SK-N-SH (cell line): Measurements from ENCODE around the gene LILRA6. TPM values are rescaled to one million over a fixed set of nuclear protein-coding genes. Genes with fewer than 3 reads are reported as not detected.
"Not testable (repeated sequence)": the region's sequence is repeated elsewhere in the genome, so short reads cannot be mapped to it uniquely, and the experiment has no call there.

ENCODE experiments used
- CTCF ChIA-PET: fragments of 300-600, 350-600 bp; formaldehyde crosslinking; extraction: SDS; loops from one replicate; lab custom pipeline; 2021; lab: Yijun Ruan, JAX
- POLR2A ChIA-PET: fragments of 350-600 bp; sonication (Branson Sonifier 250); formaldehyde crosslinking; extraction: SDS; loops from one replicate; lab custom pipeline; 2020; ENCODE audit warnings: antibody characterized with exemption, inconsistent platforms; lab: Yijun Ruan, JAX
- DNase-seq: peaks from one replicate; pipeline ENCODE4 v3.0.0; 2012
- H2AFZ ChIP-seq: fragments of 200-600 bp; sonication (generic); 2 replicates; pipeline ENCODE4 v1.8.1; 2016; ENCODE audit warnings: antibody characterized with exemption, mild to moderate bottlenecking, low read depth
- H3F3A ChIP-seq: fragments of 200-600 bp; sonication (generic); replicated peaks from 2 replicates; pipeline ENCODE3; 2016; ENCODE audit warnings: antibody characterized with exemption, mild to moderate bottlenecking; ENCODE audit not compliant: insufficient read depth
- H3K27ac ChIP-seq, 2 experiments: fragments of 200-500 bp in 1 of 2; fragments of 200-600 bp in 1 of 2; sonication (Bioruptor generic) in 1 of 2; sonication (generic), shearing (Covaris generic) in 1 of 2; 2 replicates each; pipeline versions ENCODE4 v1.5.1 to v1.6.1; 2014 to 2016; ENCODE audit warnings: low read depth in 2 of 2, inconsistent platforms in 1 of 2, low read length in 1 of 2, mild to moderate bottlenecking in 1 of 2, mixed read lengths in 1 of 2
- H3K27me3 ChIP-seq: fragments of 200-600 bp; sonication (generic), shearing (Covaris generic); 2 replicates; pipeline ENCODE4 v1.6.1; 2016; ENCODE audit warnings: mixed run types; ENCODE audit not compliant: insufficient read depth
- H3K36me3 ChIP-seq, 2 experiments: fragments of 200-500 bp in 1 of 2; fragments of 200-600 bp in 1 of 2; sonication (Bioruptor generic) in 1 of 2; sonication (generic) in 1 of 2; replicated peaks in 1 of 2; 2 replicates each; pipeline versions ENCODE3 to v1.5.1; 2014 to 2016; ENCODE audit warnings: low read length in 1 of 2, mild to moderate bottlenecking in 1 of 2; ENCODE audit not compliant: insufficient read depth in 2 of 2, control insufficient read depth in 1 of 2
- H3K4me1 ChIP-seq, 2 experiments: fragments of 200-500 bp in 1 of 2; fragments of 200-600 bp in 1 of 2; sonication (Bioruptor generic) in 1 of 2; sonication (generic), shearing (Covaris generic) in 1 of 2; 2 replicates each; pipeline versions ENCODE4 v1.5.1 to v1.6.1; 2014 to 2016; ENCODE audit warnings: low read depth in 1 of 2, low read length in 1 of 2, mixed run types in 1 of 2; ENCODE audit not compliant: insufficient read depth in 2 of 2, control insufficient read depth in 1 of 2
- H3K4me2 ChIP-seq: fragments of 200-600 bp; sonication (generic), shearing (Covaris generic); 2 replicates; pipeline ENCODE4 v1.6.1; 2017; ENCODE audit warnings: mixed run types
- H3K4me3 ChIP-seq, 2 experiments: fragments of 200-500 bp in 1 of 2; fragments of 200-600 bp in 1 of 2; sonication (Bioruptor generic) in 1 of 2; sonication (generic), shearing (Covaris generic) in 1 of 2; 2 replicates each; pipeline versions ENCODE4 v1.5.1 to v1.8.1; 2014 to 2016; ENCODE audit warnings: low read depth in 2 of 2, inconsistent platforms in 1 of 2, low read length in 1 of 2, mild to moderate bottlenecking in 1 of 2, mixed read lengths in 1 of 2, moderate library complexity in 1 of 2
- H3K79me2 ChIP-seq: fragments of 200-600 bp; sonication (generic); 2 replicates; pipeline ENCODE4 v1.8.1; 2017; ENCODE audit warnings: mild to moderate bottlenecking; ENCODE audit not compliant: insufficient read depth
- H3K9ac ChIP-seq: fragments of 200-600 bp; sonication (generic); 2 replicates; pipeline ENCODE4 v1.6.1; 2017; ENCODE audit warnings: mixed run types
- H3K9me2 ChIP-seq: fragments of 200-600 bp; sonication (generic); 2 replicates; pipeline ENCODE4 v1.6.1; 2017; ENCODE audit warnings: mixed run types
- H3K9me3 ChIP-seq: fragments of 200-600 bp; sonication (generic); 2 replicates; pipeline ENCODE4 v1.6.1; 2017; ENCODE audit warnings: mixed run types, mild to moderate bottlenecking, moderate library complexity
- H4K20me1 ChIP-seq: fragments of 200-600 bp; sonication (generic); 2 replicates; pipeline ENCODE4 v1.6.1; 2017; ENCODE audit warnings: mild to moderate bottlenecking, mixed run types; ENCODE audit not compliant: insufficient read depth
- EP300 ChIP-seq, 2 experiments: IDR thresholded peaks; 2 replicates each; pipeline versions ENCODE4 v1.4.0 to v1.6.1; 2012; ENCODE audit warnings: borderline replicate concordance in 1 of 2, low read depth in 1 of 2, low read length in 1 of 2
- EZH2phosphoT487 ChIP-seq: fragments of 200-600 bp; sonication (generic); IDR thresholded peaks from 2 replicates; pipeline ENCODE4 v1.6.1; 2017; ENCODE audit warnings: low read depth, mixed run types, mild to moderate bottlenecking, antibody characterized with exemption, moderate library complexity, borderline replicate concordance
- FOSL2 ChIP-seq: IDR thresholded peaks from 2 replicates; pipeline ENCODE4 v1.4.0; 2012; ENCODE audit warnings: low read depth, mild to moderate bottlenecking, moderate library complexity, borderline replicate concordance
- FOXM1 ChIP-seq: IDR thresholded peaks from 2 replicates; pipeline ENCODE4 v1.4.0; 2012; ENCODE audit warnings: low read depth, mild to moderate bottlenecking
- GABPA ChIP-seq: IDR thresholded peaks from 2 replicates; pipeline ENCODE4 v1.4.0; 2012; ENCODE audit warnings: low read depth, mild to moderate bottlenecking
- GATA2 ChIP-seq: sonication (generic); formaldehyde crosslinking; IDR thresholded peaks from 2 replicates; pipeline ENCODE4 v1.5.0; 2020; ENCODE audit warnings: mild to moderate bottlenecking, missing genetic modification reagents
- JUND ChIP-seq: IDR thresholded peaks from 2 replicates; pipeline ENCODE4 v1.4.0; 2012
- MEF2A ChIP-seq: IDR thresholded peaks from 2 replicates; pipeline ENCODE4 v1.4.0; 2012; ENCODE audit warnings: low read depth, borderline replicate concordance
- NFIC ChIP-seq: IDR thresholded peaks from 2 replicates; pipeline ENCODE4 v1.4.0; 2012; ENCODE audit warnings: borderline replicate concordance
- POLR2AphosphoS5 ChIP-seq: IDR thresholded peaks from 2 replicates; pipeline ENCODE4 v1.6.1; 2012; ENCODE audit warnings: low read depth, low read length
- RAD21 ChIP-seq: IDR thresholded peaks from 2 replicates; pipeline ENCODE4 v1.6.1; 2012; ENCODE audit warnings: mild to moderate bottlenecking, low read length
- RCOR1 ChIP-seq: fragments of 150-350 bp; IDR thresholded peaks from 2 replicates; pipeline ENCODE4 v1.6.1; 2017; ENCODE audit warnings: antibody characterized with exemption, low read length
- RFX5 ChIP-seq: IDR thresholded peaks from 2 replicates; pipeline ENCODE4 v1.6.1; 2012; ENCODE audit warnings: mild to moderate bottlenecking, improper control_type of control experiment, low read length
- SMC3 ChIP-seq: IDR thresholded peaks from 2 replicates; pipeline ENCODE4 v1.6.1; 2012; ENCODE audit warnings: low read depth, low read length, improper control_type of control experiment
- TAF1 ChIP-seq: IDR thresholded peaks from 2 replicates; pipeline ENCODE4 v1.6.1; 2012; ENCODE audit warnings: low read depth, mild to moderate bottlenecking, low read length, moderate library complexity, borderline replicate concordance
- TCF12 ChIP-seq: IDR thresholded peaks from 2 replicates; pipeline ENCODE4 v1.4.0; 2012
- TEAD4 ChIP-seq: IDR thresholded peaks from 2 replicates; pipeline ENCODE4 v1.4.0; 2012; ENCODE audit warnings: mild to moderate bottlenecking, borderline replicate concordance; ENCODE audit not compliant: insufficient read depth
- WGBS: methylation state at CpG from one replicate; pipeline ENCODE4 v1.1.6; 2017; ENCODE audit warnings: low lambda C conversion rate; 5-methylcytosine and 5-hydroxymethylcytosine counted together
- polyA plus RNA-seq, 3 experiments: library from polyadenylated mRNA; depleted of rRNA; stranded (reverse); fragments of >200 nt; gene quantifications; 2 replicates each; pipeline ENCODE4 v1.2.3, GENCODE V29; 2012
- TF ChIP-seq, protein P1 (sequence below): IDR thresholded peaks from 2 replicates; pipeline ENCODE4 v1.4.0; 2012; ENCODE audit warnings: low read depth, borderline replicate concordance
- TF ChIP-seq, protein P2 (sequence below): IDR thresholded peaks from 2 replicates; pipeline ENCODE4; 2012
- TF ChIP-seq, protein P3 (sequence below): IDR thresholded peaks from 2 replicates; pipeline ENCODE4 v1.4.0; 2012; ENCODE audit warnings: low read depth, borderline replicate concordance

Gene LILRA6
- polyA plus RNA-seq, 1 of the 3 experiments (the other 2 are of a cell fraction): not detected

DNA sequence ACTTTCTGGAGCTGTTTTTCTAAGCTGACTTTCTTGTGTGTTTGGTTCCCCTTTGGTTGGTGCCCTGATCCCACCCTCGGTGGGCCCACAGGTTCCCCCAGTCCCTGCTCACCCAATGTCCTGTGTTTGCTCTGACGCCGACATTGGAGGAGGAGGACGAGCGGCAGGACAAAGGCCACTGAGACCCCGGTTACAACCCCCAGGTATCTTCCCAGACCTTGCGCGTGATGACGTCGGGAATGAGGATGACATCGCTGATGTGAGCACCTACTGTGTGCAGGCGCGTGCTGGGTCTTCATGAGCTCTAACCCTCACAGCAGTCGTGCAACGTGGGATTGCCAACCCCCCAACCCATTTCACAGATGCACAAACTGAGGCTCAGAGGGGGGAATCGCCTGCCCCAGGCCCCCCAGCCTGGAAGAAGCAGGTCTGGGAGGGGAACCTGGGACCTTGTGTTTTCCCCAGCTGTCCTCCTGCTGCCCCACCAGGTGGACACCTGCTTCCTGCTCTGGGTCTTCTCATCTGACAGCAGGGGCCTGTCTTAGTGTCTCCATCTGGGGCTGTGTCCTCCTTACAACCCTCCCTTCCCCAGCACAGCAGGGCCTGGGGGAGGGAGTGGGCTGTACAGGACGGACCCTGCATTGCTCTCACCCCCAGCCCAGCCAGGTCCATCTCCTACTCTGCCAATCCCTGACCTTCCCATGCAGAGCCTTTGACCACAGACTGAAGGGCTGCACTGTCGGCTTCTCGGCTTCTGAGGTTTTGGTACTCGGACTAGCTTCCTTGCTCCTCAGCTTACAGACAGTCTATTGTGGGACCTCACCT lies 4.7 kb upstream of the LILRA6 start (continued):
- no peak for TF ChIP-seq SMC3
- no peak for TF ChIP-seq TAF1
- TF ChIP-seq NFIC: no peak

DNA sequence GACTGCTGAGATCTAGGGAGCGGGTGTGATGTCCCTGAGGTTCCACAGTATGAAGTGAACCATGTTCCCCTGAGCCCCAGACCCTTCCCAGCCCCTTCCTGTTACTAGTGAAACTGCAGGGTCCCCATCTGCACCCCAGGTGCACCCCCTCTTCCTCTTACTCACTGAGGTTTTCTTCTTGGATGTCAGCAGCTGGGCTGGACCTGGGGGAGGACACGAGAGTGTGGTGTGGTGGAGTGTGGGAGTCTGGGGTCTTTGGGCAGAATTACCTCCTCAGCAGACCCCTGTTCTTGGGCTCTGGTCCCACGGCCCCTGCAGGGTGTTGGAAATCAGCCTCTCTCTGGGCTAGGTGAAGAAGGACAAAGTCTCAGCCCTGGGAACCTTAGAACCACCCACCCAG lies 3.3 kb upstream of the LILRA6 start:
- H3K36me3 ChIP-seq: no peaks in the 10 kb centered on the region
- TF ChIP-seq FOSL2: no peak
- TF ChIP-seq RFX5: no peak
- TF ChIP-seq FOXM1: no peak
- no peak for TF ChIP-seq EP300 (IDR thresholded peaks at IDR 0.05; ENCODE audit: borderline replicate concordance in 1 of 2, low read depth in 1 of 2, low read length in 1 of 2)
- TF ChIP-seq, protein P1, sequence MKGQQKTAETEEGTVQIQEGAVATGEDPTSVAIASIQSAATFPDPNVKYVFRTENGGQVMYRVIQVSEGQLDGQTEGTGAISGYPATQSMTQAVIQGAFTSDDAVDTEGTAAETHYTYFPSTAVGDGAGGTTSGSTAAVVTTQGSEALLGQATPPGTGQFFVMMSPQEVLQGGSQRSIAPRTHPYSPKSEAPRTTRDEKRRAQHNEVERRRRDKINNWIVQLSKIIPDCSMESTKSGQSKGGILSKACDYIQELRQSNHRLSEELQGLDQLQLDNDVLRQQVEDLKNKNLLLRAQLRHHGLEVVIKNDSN: no peak
- no peak for TF ChIP-seq RAD21
- no peak for TF ChIP-seq NFIC
- TF ChIP-seq MEF2A: no peak
- no peak for TF ChIP-seq GABPA
- TF ChIP-seq GATA2: no peak
- TF ChIP-seq TCF12: no peak
- TF ChIP-seq, protein P2, sequence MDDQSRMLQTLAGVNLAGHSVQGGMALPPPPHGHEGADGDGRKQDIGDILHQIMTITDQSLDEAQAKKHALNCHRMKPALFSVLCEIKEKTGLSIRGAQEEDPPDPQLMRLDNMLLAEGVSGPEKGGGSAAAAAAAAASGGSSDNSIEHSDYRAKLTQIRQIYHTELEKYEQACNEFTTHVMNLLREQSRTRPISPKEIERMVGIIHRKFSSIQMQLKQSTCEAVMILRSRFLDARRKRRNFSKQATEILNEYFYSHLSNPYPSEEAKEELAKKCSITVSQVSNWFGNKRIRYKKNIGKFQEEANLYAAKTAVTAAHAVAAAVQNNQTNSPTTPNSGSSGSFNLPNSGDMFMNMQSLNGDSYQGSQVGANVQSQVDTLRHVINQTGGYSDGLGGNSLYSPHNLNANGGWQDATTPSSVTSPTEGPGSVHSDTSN: no peak
- TF ChIP-seq, protein P3, sequence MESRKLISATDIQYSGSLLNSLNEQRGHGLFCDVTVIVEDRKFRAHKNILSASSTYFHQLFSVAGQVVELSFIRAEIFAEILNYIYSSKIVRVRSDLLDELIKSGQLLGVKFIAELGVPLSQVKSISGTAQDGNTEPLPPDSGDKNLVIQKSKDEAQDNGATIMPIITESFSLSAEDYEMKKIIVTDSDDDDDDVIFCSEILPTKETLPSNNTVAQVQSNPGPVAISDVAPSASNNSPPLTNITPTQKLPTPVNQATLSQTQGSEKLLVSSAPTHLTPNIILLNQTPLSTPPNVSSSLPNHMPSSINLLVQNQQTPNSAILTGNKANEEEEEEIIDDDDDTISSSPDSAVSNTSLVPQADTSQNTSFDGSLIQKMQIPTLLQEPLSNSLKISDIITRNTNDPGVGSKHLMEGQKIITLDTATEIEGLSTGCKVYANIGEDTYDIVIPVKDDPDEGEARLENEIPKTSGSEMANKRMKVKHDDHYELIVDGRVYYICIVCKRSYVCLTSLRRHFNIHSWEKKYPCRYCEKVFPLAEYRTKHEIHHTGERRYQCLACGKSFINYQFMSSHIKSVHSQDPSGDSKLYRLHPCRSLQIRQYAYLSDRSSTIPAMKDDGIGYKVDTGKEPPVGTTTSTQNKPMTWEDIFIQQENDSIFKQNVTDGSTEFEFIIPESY: no peak
- no peak for TF ChIP-seq TEAD4
- no peak for TF ChIP-seq JUND
- TF ChIP-seq SMC3: no peak
- no peak for TF ChIP-seq POLR2AphosphoS5
- no peak for TF ChIP-seq EZH2phosphoT487
- TF ChIP-seq RCOR1: no peak
- POLR2A ChIA-PET: no interaction called here

DNA sequence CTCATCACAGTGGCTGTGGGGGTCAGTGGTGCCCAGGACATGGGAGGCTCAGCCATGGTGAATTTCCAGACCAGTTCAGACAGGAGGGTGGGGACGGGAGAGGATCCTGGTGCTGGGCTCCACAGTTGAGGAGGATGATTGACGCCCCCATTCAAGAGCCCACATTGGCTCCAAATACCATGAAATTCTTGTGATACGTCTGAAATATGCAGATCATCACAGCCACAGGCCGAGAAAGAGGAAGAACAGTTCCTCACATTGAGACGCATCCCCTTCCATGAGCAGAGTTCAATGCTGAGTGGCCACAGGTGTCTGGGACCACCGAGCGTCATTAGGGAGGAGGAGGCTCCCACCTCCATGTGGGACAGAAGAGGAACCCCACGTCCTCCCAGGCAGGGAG lies 1.2 kb upstream of the LILRA6 start:
- 0% methylated on average over 2 of the region's 8 CpGs for WGBS
- H3K4me1 ChIP-seq, H3K9ac ChIP-seq, H4K20me1 ChIP-seq, H3K79me2 ChIP-seq, POLR2A ChIA-PET, H3K4me2 ChIP-seq, H3K36me3 ChIP-seq, H3K9me2 ChIP-seq, H2AFZ ChIP-seq, H3F3A ChIP-seq, H3K9me3 ChIP-seq, H3K27ac ChIP-seq, CTCF ChIA-PET, H3K4me3 ChIP-seq, DNase-seq: not testable (repeated sequence)
- H3K27me3 ChIP-seq: peaks cover 45% of the 10 kb centered on the region

More for the DNA sequence above, 3.3 kb upstream of the LILRA6 start:
- Histone ChIP-seq H3K9me3 (no peaks in the 10 kb centered on the region), H2AFZ (no peak overlapping the region), H3K9me2 (no peaks in the 10 kb centered on the region), H3K4me3 (no peak overlapping the region), H3K27me3 (peaks cover 49% of the 10 kb centered on the region; the same call in 1 of the 2 replicates), H3K79me2 (no peaks in the 10 kb centered on the region), H3K4me1 (no peaks in the 10 kb centered on the region), H3K4me2 (no peak overlapping the region), H3K9ac (no peak overlapping the region), H3K27ac (no peak overlapping the region), H4K20me1 (no peaks in the 10 kb centered on the region), H3F3A (peaks cover 4% of the 10 kb centered on the region)
- no peak for DNase-seq
- WGBS: 0% methylated on average over 1 of the region's 3 CpGs
- CTCF ChIA-PET: interaction anchor here (0.6 kb wide), 1 partner anchor 611 kb away, joined by 3 read pairs; no protein-coding TSS in a partner anchor

GRCh38 chr19:54242234-54242633 lies 356 bp downstream of the LILRA6 start:
- H3K9me3 ChIP-seq, H3K9me2 ChIP-seq, CTCF ChIA-PET, H3K79me2 ChIP-seq, H4K20me1 ChIP-seq, H3K9ac ChIP-seq, H3K4me1 ChIP-seq, POLR2A ChIA-PET, DNase-seq, H3K36me3 ChIP-seq, H2AFZ ChIP-seq, H3K27ac ChIP-seq, H3F3A ChIP-seq, H3K4me3 ChIP-seq, H3K4me2 ChIP-seq: not testable (repeated sequence)
- no CpG with 5 or more reads among the region's 4 CpGs for WGBS
- H3K27me3 ChIP-seq: peaks cover 34% of the 10 kb centered on the region
